Astrocyte of the cerebellum (primary cell): ENCODE data around the gene ARHGEF35.
"Not testable (repeated sequence)": the region's sequence is repeated elsewhere in the genome, so short reads cannot be mapped to it uniquely, and the experiment has no call there.

ENCODE experiments used
- DNase-seq: peaks from one replicate; pipeline ENCODE4 v3.0.0-alpha.2; 2011; ENCODE audit warnings: low read depth
- H3K4me3 ChIP-seq: 2 replicates; pipeline ENCODE4 v1.5.1; 2011; ENCODE audit warnings: mild to moderate bottlenecking, low read depth, low read length, moderate library complexity
- in situ Hi-C: cut with HindIII; loops from 2 replicates; pipeline ENCODE4 v1.10.0; 2017; ENCODE audit warnings: low sequenced_read_pairs

Gene ARHGEF35

DNA sequence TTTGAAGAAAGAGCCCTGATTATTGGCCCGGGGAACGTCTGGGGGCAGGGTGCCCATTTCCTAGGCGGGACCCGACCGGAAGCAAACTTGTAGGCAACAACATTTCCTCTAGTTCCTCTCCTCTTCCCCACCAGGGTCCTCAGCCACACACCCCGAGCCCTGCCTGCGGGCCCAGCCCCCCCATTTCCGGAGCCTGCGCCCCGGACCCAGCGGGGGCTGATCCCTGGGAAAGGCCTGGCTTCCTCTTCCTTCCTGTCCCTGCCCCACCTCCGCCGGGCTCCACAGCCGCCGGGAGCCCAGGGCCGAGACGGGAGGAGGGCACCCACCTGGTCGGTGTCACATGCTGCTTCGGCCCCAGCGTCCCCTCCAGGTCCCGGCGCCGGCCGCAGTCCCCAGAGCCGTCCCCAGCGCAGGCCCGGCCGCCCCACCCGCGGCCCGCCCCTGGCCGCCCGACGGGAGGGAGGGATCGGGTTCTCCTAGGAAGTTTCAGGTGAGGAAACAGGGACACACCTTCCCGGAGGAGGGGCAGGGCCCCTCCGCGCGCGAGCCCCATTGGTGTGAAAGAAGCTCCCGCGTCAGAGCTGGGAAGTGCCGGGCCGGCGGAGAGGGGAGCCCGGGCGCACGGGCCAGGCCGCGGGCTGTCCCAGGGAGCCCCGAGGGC, at the start of gene ARHGEF35:
TSS of gene ARHGEF35 (minus strand) at position 622 of the 661 bp plus-strand sequence. CDS start 7,450 bp downstream, outside the sequence.
- in situ Hi-C loops, DNase-seq, H3K4me3 ChIP-seq: not testable (repeated sequence)

DNA sequence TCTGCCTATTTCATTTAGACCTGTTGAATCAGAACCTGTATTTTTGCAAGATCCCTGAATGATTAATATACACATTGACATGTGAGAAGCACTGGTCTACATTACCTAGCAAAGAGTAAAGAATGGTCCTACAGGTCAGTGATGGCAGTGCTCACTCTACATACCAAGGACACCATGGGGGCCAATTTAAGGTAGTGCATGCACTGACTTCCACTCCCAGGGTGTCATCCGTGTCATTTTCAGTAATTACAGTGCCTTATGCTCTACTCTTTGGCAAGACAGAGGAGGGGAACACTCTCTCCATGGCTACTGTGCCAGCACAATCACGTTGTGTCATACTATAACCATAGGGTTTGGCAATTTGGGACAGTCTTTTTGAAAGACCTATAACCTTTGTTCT, 49.7 kb upstream of the ARHGEF35 start:
- in situ Hi-C loops, H3K4me3 ChIP-seq, DNase-seq: not testable (repeated sequence)

DNA sequence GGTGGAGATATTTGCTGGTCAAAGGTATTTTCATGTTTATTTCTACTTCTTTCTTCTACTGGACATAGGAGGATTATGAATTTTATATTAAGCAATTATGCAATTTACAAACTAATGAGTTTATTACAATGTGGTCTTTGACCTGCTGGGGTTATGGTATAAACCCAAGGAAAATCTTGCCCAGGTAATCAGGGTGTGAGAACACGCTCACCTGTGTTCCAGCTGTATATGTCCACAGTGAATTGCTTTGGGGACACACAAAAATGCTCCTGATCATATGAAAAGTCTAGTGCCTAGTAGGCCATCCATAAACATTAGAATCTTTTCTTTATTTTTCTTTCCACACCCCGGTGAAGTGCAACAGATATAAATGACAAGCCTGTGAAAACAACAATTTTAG, 43.7 kb upstream of the ARHGEF35 start, which contains the start of gene OR2A42:
TSS of gene OR2A42 (minus strand) at position 241 of the 400 bp plus-strand sequence. CDS start 6,762 bp downstream, outside the sequence.
- in situ Hi-C loops, H3K4me3 ChIP-seq, DNase-seq: not testable (repeated sequence)

DNA sequence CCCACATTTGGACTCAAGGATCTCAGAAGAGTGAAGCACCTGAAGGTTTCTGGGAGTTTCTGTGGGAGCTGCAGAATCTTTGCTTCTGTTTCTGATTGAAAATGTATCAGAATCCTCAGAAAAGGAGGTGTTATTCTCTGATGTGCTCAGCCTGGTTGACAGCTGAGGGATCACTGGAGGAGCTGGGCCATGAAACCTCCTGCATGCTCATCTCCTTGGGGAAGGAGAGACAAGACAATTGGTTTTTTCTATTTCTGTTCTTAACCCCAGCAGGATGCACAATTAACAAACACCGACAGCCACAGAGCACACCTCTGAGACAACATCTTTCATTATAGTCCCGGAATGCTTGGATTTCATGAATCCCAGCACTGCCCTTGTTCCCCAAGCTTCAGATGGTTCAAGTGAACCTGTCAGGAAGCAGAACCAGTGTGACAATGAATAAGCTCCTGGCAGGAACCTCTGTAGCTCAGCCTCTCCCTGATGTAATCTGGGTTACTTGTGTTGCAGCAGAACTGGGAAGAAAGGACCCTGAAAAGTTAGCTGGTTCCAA, 43.0 kb upstream of the ARHGEF35 start:
- in situ Hi-C loops, H3K4me3 ChIP-seq, DNase-seq: not testable (repeated sequence)

DNA sequence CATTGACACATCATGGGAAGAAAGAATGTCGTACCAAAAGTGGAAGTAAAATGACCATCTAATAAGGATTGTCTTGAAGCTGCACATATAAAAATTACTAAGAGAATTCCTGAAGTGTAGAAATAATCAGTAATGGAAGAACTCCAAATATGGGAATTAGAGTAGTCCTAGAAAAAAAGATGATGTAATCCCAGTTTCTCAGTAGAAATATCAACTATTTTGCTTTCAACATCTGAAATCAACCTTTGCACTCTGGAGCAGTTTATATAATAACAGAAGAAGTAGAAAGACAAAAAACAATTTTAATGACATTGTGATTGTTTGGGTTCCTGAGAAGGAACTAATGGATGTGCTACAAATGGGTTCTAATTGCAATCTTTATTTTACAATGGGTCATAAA, 37.4 kb upstream of the ARHGEF35 start:
- in situ Hi-C loops, DNase-seq, H3K4me3 ChIP-seq: not testable (repeated sequence)

DNA sequence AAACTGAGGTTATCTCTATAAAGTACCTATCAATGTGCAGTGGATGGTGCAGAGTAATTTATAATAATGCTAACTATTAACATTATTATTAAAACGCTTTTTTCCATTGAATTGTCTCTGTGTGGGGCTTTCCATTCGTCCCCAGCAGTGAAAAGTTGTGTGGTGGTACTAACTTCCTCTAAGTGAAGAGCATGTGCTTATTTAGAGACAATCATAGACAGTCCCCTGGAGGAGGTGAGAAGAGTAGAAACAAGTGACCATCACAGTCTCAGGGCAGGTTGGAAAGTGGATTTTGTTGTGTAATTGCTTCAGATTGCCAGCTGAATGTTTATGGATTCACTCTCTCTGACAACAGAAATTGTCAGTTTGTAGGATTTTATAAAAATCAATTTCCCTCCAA, 35.4 kb upstream of the ARHGEF35 start:
- in situ Hi-C loops, DNase-seq, H3K4me3 ChIP-seq: not testable (repeated sequence)

DNA sequence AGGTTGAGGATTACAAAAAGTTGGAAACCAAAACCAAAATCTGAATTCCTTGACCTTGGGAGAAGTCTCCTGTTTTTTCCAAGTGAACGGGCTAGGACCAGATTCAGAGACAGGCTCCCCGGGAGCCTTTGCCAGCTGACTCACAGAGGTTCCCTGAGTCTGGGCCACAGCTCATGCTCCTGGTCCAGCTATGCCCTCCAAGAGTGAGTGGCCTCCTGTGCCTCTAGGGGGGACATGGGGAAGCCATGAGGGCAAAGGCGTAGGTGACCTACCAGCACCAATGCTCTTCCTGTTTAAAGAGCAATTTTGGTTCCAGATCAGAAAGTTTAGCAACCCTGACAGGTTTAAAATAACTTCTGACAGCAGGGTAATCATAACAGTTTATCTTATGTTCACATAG, 33.2 kb upstream of the ARHGEF35 start:
- in situ Hi-C loops, H3K4me3 ChIP-seq, DNase-seq: not testable (repeated sequence)

DNA sequence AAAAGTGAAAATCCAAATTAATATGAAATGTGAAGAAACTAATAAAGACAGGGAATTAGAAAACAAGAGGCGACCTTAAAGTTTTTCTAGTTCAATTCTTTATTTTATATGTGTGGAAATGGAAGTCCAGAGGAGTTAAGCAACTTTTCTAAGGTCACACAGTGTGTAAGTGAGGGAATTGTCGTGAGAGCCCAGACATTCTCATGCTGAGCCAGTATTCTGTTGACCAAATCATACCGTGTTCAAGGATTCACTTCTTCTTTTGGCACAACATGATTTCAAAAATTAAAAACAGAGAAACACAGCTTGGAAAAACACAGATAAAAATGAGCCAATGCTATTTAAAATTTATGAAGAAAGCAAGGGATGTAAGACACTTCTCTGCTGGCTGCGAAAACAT, 31.2 kb upstream of the ARHGEF35 start:
- DNase-seq = not testable (repeated sequence)

DNA sequence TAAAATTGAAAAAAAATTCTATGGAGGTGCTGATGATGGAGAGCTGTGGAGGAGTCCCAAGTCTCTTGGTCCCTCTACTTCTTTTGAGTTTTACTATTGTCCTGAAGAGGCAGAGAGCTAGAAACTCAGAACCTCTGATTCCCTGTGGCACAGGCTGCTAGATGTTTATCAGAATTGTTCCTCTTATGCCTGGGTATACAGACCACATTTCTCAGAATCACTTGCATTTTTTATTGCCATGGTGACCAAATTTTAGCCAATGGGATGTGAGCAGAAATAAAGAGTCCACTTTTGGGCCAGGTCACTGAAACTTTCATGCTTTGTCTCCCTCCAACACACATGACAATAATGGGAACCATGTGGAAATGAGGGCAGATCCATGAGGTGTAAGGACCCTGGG, 28.0 kb upstream of the ARHGEF35 start:
- in situ Hi-C loops, H3K4me3 ChIP-seq, DNase-seq: not testable (repeated sequence)

More for the DNA sequence above, 31.2 kb upstream of the ARHGEF35 start:
- in situ Hi-C loops, H3K4me3 ChIP-seq: not testable (repeated sequence)

DNA sequence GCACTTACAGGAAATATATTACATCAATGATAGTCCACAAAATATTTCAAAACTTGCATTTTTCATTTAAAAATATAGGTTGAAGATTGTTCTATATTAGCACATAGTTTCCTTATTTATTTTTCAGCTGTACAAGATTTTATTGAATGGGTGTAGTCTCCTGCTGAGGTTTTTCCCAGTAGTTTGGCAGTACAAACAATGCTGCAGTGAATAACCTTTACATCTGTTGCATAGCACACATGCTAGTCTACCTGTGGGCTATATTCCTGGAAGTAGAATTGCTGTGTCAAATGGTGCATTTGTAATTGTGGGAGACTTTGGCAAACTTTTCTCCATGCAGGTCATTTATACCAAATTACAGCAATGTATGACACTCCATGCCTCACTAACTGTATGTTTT, 24.9 kb upstream of the ARHGEF35 start:
- in situ Hi-C loops, H3K4me3 ChIP-seq, DNase-seq: not testable (repeated sequence)

DNA sequence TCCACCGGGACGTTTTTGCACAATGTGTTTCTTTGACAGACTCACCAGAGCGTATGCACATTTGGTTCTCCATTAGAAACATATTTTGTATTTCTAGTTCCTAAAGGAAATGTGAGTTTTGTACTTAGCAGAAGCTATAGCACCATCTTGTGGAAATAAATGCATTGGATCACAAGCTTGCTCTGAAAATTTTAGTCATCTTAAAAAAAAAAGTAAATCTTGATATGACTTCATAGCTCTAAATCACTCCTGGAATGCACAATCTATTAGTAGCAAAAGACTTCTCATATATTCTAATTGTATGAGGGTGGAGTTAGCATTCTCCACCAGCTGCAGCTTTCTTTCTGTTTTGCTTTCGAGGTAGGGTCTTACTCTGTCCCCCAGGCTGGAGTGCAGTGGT, 23.5 kb upstream of the ARHGEF35 start:
- in situ Hi-C loops, H3K4me3 ChIP-seq, DNase-seq: not testable (repeated sequence)

DNA sequence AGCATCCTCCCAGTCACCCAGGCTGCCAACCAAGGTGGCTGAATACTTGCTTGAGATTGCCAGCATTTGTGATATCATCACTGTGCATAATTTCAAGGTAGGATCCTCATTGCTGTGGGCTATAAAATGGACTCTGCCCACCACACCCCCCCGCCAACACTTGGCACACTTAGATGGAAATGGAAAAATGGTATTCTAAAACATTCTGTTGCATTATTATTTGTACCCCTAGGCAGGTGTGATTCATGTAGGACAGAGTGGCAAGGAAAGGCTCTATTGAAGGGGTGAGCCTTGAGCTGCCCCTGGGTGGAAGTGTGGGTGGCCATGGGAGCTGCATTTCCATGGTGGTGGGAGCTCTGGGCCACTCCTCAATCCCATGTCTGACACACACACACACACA, 22.9 kb upstream of the ARHGEF35 start:
- DNase-seq, H3K4me3 ChIP-seq, in situ Hi-C loops: not testable (repeated sequence)

DNA sequence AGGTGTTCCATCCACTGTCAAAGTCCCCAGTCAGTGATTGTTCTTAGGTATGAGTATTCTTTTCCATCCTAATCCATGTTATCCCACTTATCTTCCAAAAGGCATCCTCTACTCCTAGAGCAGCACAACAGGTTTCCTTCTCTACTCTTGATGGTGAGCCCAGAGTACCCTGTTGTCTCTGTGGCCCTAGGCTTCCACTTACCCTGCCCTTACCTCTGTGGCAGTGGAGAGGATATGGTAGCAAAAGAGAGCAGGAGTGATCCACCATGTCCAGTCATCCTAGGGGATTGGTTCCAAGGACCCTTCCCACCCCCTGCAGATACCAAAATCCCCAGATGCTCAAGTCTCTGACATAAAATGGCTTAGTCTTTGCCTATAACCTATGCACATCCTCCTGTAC, 21.6 kb upstream of the ARHGEF35 start:
- H3K4me3 ChIP-seq, DNase-seq, in situ Hi-C loops: not testable (repeated sequence)

DNA sequence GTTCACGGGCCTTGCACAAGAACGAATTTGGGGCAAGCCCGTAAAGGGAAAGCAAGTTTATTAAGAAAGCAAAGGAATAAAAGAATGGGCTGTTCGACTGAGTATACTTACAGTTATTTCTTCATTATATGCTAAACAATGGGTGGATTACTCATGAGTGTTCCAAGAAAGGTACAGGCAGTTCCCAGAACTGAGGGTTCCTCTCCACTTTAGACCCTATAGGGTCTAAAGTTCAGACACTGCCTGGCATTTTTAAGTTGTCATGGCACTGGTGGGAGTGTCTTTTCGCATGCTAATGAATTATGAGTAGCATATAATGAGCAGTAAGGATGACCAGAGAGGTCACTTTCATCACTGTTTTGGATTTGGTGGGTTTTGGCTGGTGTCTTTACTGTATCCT, 9.7 kb upstream of the ARHGEF35 start:
- DNase-seq, H3K4me3 ChIP-seq, in situ Hi-C loops: not testable (repeated sequence)

DNA sequence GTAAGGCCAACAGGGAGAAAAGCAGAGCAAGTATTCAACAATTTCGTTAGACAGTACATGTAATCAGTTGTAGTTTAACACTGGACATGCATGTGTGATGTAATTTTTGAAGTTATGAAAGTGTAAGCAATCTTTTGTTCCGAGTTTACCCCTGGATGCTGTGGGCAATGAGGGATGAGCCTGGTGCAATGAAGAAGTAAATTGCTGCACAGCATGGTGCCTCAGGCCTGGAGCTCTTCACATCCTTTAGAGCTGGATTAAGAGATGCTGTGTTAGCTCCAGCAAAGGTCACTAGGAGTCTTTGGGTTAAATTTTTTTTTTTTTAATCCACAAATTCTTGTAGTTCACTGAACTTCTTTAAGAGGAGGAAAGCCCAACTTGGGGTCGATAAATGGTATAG, 7.5 kb upstream of the ARHGEF35 start:
- in situ Hi-C loops, H3K4me3 ChIP-seq, DNase-seq: not testable (repeated sequence)

DNA sequence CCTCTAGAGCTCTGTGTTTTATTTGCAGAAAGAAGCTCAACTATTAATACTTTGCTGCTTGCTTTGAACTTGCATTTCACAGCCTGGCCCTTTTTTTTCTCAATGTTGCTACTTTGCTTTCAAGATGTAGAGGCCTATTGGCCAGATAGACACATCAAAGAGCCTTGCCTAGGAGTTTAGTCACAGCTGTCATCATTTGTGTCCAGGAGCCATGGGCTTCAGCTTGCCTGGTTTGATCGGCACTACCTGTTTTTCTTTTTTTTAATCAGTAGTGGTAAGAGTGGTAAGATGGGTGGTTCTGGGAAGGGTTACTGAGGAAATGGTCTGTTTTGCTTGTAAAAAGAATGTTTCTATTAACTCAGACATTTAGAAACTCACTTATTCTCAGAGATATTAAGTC, 6.3 kb upstream of the ARHGEF35 start:
- H3K4me3 ChIP-seq, in situ Hi-C loops, DNase-seq: not testable (repeated sequence)

DNA sequence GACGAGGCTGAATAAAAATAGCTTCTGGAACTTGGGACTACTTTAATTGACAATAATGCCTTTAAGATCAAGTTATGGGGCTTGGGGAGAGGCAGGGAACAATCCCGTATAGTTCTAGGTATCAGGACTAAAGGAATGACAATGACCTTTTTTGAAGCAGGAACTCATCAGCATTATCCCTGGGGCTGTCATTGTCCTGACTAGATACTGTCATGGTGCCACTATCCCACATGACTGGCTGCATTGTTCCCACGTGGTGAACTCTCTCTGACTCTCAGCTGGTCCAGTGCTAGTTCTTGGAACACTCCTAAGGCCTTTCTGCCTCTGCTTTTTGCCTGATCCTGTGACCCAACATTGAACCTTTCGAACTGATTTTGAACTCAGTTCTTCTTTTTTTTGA, 3.3 kb upstream of the ARHGEF35 start:
- in situ Hi-C loops, H3K4me3 ChIP-seq, DNase-seq: not testable (repeated sequence)

DNA sequence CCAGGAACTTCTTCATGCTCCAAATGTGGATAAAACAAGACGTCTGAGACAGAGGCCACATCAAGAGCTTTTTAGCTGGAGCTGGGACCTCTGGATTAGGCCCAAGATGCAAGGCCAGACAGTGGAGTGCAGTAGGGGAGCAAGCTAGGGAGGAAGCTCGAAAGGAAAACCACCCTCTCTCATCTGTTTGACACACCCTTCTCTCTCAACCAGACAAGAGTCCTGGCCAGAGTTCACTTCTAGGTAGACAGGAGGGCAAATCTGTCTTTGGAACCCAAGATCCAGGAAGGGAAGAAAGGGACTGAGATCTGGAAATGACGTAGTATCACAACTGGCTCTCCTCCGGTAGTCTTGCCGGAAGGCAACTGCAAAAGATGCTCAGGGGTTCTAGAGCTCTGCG, 1.2 kb downstream of the ARHGEF35 start:
- in situ Hi-C loops, DNase-seq, H3K4me3 ChIP-seq: not testable (repeated sequence)
